Embryonic facial prominence (tissue), 1 donor: ENCODE results near the gene ACAN.
"Not testable (repeated sequence)": the region's sequence is repeated elsewhere in the genome, so short reads cannot be mapped to it uniquely, and the experiment has no call there.

ENCODE experiments used
- DNase-seq: peaks from one replicate; pipeline ENCODE4 v3.0.0-alpha.2; 2016; ENCODE audit errors: extremely low spot score

The ACAN gene

GRCh38 chr15:88902221-88902835, 99.1 kb downstream of the ACAN start:
- DNase-seq: no peak

DNA sequence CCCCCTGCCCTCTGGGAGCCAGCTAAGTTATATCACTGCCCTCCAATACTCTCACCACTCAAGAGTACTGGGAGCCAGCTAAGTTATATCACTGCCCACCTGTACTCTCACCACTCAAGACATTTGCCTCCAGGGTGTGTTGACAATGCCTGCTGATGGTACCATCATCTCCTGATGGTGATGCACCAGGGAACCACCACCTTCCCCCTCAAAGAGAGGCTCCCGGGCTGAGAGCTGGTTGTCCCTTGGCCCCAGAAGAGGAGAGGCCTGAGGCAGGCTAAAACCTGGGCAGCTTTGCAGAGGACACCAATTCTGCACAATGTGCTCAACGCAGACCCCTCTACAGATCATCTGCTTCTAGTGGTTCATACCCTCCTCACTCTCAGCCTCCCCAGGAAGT, 99.6 kb downstream of the ACAN start:
- no peak for DNase-seq

DNA sequence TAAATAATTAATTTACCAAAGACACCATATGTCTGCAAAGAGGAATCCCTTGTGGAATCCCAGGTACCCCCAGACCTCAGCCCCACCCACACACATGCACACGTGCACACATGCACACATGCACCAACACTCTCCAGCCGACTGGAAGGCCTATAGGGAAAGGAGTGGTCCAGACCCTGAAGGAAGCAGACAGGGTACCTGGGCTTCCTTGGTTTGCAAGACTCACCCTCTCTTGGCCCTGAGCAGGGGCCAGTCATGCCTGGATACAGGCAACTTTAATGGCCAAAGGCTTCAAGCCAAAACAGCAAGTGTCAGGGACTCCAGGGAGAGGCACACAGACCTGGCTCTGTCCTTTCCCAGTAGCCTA, 101.0 kb downstream of the ACAN start:
- DNase-seq: no peak

DNA sequence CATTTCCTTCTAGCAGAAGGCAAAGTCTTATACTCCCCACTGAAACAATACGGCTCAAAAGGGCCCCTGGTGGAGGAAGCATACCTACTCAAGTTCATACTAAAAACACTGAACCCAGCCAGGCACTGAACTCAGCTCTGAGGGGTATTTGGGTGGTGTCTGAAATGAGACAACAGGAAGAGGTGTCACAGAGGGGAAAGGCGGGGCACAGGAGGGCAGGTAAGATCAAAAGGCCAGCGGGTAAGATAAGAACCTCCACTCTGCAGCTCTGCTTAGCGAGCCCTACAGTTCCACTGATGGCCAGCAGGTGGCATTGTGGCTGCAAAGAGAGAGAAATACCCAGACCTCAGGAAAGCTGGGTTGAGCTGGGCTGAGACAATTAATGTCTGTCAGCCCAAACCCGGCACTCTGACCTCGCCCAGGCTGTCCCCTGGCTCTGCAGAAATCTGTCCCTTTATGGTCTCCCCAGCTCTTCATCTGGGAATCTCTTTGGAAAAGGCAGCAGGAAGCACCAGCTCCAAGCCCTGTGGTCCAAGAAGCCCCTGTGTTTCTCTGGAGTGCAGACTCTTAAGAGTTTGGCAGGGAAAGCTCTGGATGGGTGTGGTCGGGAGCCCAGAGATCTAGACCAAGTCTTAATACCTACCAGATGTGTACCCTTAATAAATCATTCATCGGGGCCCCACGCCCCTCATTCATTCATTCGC, 101.5 kb downstream of the ACAN start:
- peak; percentile 43 for DNase-seq

- DNase-seq: no peak
Observed at GRCh38 chr15:88905576-88905975, 102.3 kb downstream of the ACAN start.

DNA sequence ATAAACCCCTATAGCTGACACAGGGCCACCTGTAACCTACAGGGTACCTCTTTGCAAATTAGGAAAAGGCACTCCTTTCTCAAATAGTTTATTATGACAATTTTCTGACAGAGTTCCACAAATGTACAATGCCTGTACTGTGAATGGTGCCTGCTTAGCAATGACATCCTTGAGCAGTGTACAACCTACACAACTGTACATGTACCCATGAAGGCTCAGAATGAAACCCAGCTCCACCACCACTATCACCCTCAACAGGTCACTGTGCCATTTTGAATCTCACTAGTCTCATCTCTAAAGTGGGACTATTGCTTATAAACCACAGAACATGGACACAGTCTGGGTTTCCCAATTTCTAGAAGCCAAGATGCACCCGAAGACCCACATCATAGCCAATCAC, 102.9 kb downstream of the ACAN start:
- no peak for DNase-seq

GRCh38 chr15:88906551-88906950, 103.3 kb downstream of the ACAN start:
- DNase-seq: no peak

DNA sequence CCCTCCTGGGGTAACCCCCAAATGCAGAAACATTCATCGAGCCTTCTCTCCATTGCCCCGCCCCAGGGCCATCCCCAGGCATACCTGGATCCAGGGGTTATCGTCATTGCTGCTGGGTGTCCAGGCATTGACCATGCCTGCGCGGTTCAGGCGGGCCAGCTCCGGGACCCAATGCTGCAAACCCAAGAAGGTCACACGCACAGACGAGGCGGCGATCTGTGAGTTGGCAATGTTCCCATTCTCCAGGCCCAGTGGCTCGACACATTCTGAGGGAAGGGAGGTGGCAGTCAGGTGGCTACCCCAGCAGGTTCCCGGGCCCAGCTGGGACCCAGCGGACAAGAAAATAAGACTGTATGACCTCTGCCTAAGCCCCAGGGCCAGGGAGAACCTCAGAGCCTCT, 103.9 kb downstream of the ACAN start:
- no peak for DNase-seq

GRCh38 chr15:88908123-88908522, 104.9 kb downstream of the ACAN start:
- no peak for DNase-seq

DNA sequence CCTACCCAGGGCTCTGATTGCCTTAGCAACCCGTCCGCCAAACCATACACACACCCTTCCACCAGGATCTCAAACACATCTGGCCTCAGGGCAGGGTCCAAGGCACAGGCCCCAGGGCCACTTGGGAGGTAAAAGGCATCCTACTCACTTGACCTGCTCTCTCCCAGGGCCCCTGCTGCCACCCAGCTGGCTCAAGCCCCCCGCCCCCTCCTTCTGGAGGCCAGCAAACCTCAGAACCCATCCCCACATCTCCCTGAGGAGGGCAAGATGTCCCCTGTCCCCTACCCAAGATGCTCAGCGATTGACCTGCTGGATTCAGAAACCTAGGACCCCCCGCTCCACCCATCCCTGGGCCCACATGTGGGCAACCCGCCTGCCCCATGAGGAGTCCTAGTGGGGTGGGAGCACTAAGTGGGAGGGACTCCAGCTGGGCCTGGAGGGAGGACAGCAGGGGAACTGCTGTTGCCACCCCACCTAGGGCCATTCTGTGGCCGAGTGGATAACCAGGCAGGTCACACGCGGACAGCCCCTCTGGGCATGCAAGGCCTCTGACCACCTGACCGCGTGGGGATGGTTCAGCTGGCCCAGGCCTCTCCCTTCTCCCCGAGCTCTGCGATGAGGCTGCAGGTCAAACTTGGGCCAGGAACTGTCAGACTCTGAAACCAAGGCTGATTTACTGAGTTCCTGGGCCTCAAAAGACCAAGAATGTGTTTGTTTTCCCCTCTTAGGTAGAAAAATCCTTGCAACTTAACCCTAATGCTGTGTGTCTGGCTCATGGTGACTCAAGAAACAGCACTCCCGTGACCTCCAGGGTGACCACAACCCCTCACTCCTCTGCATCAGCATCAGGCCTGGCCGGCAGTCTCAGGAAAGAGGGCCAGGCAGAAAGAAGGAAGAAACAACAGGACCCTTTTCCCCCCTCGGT, 105.7 kb downstream of the ACAN start:
- no peak for DNase-seq

DNA sequence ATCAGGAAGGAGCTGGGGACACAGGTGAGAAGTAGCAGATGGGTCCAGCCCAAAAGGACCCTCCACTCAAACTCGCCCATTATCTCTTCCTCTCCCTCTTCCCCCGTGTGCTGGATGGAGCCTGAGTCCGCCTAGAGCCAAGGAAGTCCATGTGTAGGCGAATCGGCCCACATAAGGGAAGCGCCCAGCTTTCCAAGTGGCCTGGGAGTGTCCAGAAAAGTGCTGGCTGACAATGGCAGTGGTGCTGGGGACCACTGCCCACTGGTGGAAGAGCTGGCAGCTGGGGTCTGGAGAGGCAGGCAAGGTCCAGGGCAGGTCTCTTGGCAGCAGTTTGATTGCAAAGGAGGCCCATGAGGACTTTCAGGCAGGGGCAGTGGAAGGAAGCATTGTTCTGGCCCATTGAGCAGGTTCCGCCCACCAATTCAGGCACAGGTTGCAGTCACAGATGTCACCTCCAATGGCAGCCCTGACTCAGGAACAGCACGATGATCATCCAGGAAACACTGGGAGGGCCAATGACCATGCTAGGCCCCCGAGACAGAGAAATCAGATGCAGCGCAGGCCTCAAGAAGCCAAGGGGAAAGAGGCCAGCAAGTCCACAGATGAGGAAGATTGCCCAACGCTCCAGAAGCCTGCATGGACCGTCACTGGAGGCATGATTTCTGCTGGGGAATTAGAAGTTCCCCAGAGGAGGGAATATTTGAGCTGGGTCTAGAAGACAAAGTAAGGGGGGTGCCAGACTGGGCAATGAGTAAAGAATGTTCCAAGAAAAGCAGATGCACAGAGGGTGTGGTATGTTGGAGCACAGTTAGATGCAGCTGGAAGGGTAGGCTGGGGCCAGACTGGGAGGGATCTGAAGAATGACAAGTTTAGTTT, 107.0 kb downstream of the ACAN start:
- DNase-seq: peak; percentile 4

DNA sequence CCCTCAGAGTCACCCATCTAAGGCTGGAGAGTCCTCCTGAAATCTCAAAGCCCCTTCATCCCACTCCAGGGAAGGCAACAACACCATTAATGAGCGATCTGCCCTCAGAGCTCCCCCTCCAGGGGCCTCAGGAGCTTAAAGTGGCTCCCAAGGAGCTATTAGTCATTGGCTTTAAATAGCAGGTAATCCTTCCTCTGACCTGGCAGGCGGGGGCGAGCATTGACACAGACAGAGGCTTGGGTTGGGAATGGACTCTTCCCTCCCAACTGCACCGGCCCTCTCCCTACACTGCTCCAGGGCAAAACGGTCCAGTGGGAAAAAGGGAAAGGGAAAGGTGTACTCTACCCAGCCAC, 108.5 kb downstream of the ACAN start:
- DNase-seq: no peak

DNA sequence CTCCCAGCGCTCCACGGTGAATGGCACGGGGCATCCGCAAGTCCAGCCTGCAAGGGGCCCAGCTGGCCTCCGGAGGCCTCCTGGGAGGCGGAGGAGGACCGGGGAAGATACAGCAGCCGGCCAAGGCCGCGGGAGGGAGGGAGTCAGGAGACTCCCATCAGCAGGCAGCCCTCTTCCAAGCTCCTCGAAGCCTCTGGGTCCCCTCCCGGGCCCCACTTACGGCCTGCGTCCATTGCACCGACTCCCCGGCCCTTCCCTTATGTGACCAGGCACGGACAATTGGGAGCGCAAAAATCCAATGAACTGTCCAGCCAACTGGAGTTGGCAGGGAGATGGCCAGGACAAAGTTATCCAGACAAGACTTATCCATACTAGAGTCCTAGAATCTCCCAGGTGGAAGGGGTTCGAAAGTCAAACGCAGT, 109.3 kb downstream of the ACAN start:
- DNase-seq: no peak

GRCh38 chr15:88913017-88913849, 110.0 kb downstream of the ACAN start, which contains the start of gene MFGE8:
Gene MFGE8 (minus strand): TSS chr15:88913379. CDS start chr15:88913319, 60 bp downstream.
- DNase-seq: no peak

- no peak for DNase-seq
Observed at GRCh38 chr15:88913850-88914169, 110.6 kb downstream of the ACAN start.

GRCh38 chr15:88915354-88915753, 112.1 kb downstream of the ACAN start:
- no peak for DNase-seq

GRCh38 chr15:88917760-88918159, 114.5 kb downstream of the ACAN start:
- peak; percentile 4 for DNase-seq

DNA sequence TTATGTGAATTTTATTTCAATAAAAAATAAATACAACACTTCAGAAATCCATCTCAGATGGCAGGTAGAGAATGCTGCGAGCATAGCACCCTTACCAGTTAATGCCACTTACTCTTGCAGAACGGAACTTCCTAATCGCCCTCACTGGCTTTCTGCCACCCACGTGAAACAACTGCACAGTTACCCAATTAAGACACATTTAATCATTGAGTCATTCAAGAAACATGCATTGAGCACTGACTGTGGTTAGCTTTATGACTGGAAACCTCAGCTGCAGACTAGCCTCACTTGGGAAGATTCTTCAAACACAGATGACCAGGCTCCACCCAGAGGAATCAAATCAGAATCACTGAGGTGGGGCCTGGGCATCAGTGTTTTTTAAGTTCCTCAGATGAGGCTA, 115.5 kb downstream of the ACAN start:
- DNase-seq: peak; percentile 3

DNA sequence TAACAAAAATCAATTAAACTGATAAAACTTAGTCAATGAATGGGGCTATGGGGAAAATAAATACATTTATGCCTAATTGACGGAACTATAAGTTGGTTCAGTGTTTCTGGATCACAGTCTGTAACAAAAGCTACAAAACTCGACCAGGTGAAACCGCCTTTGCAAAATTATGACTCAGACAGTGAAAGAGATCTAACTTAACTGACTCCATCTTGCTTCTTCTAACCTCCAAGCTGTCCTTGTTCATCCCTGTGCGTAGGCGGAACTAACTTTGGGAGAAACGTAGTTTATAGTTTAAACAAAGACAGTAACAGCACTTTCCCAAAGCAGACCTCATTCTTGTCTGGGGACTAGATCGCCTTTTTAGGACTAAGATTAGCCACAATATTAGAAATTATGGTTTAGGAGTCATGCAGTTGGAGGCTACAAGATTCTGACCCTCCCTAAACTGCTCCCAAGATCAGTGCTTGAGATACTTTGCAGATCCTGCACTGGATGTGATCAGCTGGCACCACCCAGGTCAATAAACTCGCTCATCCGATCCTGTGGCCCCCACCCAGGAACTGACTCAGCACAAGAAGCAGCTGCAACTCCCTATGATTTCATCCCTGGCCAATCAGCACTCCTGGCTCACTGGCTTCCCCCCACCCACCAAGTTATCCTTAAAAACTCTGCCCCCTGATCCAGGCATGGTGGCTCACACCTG, 117.1 kb downstream of the ACAN start:
- no peak for DNase-seq

DNA sequence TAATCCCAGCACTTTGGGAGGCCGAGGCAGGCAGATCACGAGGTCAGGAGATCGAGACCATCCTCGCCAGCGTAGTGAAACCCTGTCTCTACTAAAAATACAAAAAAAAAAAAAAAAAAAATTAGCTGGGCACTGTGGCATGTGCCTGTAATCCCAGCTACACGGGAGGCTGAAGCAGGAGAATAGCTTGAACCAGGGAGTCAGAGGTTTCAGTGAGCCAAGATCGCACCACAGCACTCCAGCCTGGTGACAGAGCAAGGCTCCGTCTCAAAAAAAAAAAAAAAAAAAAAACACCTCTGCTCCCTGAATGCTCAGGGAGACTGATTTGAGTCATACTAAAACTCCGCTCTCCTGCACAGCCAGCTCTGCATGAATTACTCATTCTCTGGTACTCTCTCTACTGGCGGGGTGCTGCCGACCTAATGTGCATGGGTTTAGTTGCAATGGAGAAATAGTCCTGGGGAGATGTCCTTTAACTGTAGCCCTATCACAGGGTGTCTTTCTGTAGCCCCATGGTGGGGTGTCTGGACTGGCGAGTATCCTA, 117.7 kb downstream of the ACAN start:
- not testable (repeated sequence) for DNase-seq
